HepG2 (cell line): ENCODE data around the gene FOXI2. TPM values are rescaled to one million over a fixed set of nuclear protein-coding genes. Genes with fewer than 3 reads are reported as not detected.
A peak's percentile ranks its signal among the peaks of the same experiment; 100 is the strongest.

Experiments
- ATAC-seq: fragments of 200-7000 bp; cut with Tn5 transposase; 3 replicates; pipeline ENCODE4 v1.9.1; 2020; ENCODE audit warnings: mild to moderate bottlenecking, moderate library complexity
- BruUV-seq: library from RNA; stranded (reverse); fragments of 400-500 nt; replicated peaks from 2 replicates; lab custom pipeline; 2021; lab: Mats Ljungman, UMichigan
- CTCF ChIA-PET: fragments of 300-600 bp; formaldehyde crosslinking; extraction: SDS; loops from one replicate; lab custom pipeline; 2021; ENCODE audit warnings: low total read pairs, inconsistent platforms, low intra/inter-chr PET ratio; lab: Yijun Ruan, JAX
- POLR2A ChIA-PET: fragments of 350-600 bp; sonication (Branson Sonifier 250); formaldehyde crosslinking; loops from one replicate; lab custom pipeline; 2020; ENCODE audit warnings: antibody characterized with exemption, inconsistent platforms; lab: Yijun Ruan, JAX
- DNase-seq: peaks from one replicate; pipeline ENCODE4 v3.0.0-alpha.2; 2015; ENCODE audit warnings: low spot score
- FAIRE-seq: peaks from 3 replicates; lab custom pipeline; 2011; peaks lifted over from hg19 to GRCh38; lab: Jason Lieb, UNC
- H2AFZ ChIP-seq: one replicate; pipeline ENCODE4 v1.6.1; 2011; ENCODE audit warnings: low read length, inconsistent platforms
- H3K27ac ChIP-seq: fragments of 300-600 bp; 3 replicates; pipeline ENCODE4 v1.8.0; 2011; ENCODE audit warnings: mixed run types, mild to moderate bottlenecking, mixed read lengths, low read length, inconsistent platforms; ENCODE audit not compliant: insufficient read depth; ENCODE audit errors: extremely low read length
- H3K27me3 ChIP-seq, 2 experiments: fragments of 200-600 bp in 1 of 2; 2 replicates in 1 of 2; 3 replicates in 1 of 2; pipeline versions ENCODE4 v1.6.0 to v1.8.0; 2011; ENCODE audit warnings: low read length in 2 of 2, mild to moderate bottlenecking in 2 of 2, moderate library complexity in 2 of 2, inconsistent platforms in 1 of 2; ENCODE audit not compliant: insufficient read depth in 2 of 2, control insufficient read depth in 1 of 2
- H3K36me3 ChIP-seq, 2 experiments: fragments of 200-600 bp in 1 of 2; replicated peaks in 1 of 2; 2 replicates in 1 of 2; 3 replicates in 1 of 2; pipeline versions ENCODE4 v1.5.1 to v1.8.0; 2011; ENCODE audit warnings: low read length in 2 of 2, inconsistent platforms in 1 of 2; ENCODE audit not compliant: insufficient read depth in 2 of 2, control insufficient read depth in 1 of 2
- H3K4me1 ChIP-seq: 2 replicates; pipeline ENCODE4 v1.5.1; 2012; ENCODE audit warnings: low read length, inconsistent platforms; ENCODE audit not compliant: insufficient read depth
- H3K4me2 ChIP-seq: 2 replicates; pipeline ENCODE4 v1.6.0; 2011; ENCODE audit warnings: low read depth, low read length, inconsistent platforms
- H3K4me3 ChIP-seq, 3 experiments: fragments of 200-600 bp in 1 of 3; sonication (generic), shearing (Covaris generic) in 1 of 3; replicated peaks in 1 of 3; 2 replicates each; pipeline ENCODE4 v1.5.1; 2011 to 2016; ENCODE audit warnings: low read length in 3 of 3, inconsistent platforms in 2 of 3, low read depth in 2 of 3, mild to moderate bottlenecking in 2 of 3, control low read depth in 1 of 3, mixed read lengths in 1 of 3; ENCODE audit not compliant: insufficient read depth in 1 of 3
- H3K79me2 ChIP-seq: one replicate; pipeline ENCODE4 v1.6.1; 2011; ENCODE audit warnings: low read length, inconsistent platforms; ENCODE audit not compliant: insufficient read depth
- H3K9ac ChIP-seq: 2 replicates; pipeline ENCODE4 v1.6.0; 2011; ENCODE audit warnings: mild to moderate bottlenecking, low read depth, low read length, inconsistent platforms; ENCODE audit not compliant: insufficient read depth
- H3K9me3 ChIP-seq: 2 replicates; pipeline ENCODE4 v1.5.1; 2012; ENCODE audit warnings: mild to moderate bottlenecking, low read length
- H4K20me1 ChIP-seq: 2 replicates; pipeline ENCODE4 v1.6.0; 2011; ENCODE audit warnings: inconsistent platforms, mild to moderate bottlenecking, low read length, moderate library complexity; ENCODE audit not compliant: insufficient read depth
- ASH2L ChIP-seq: fragments of 300-600, 200-600 bp; sonication (generic); IDR thresholded peaks from 2 replicates; pipeline ENCODE4 v1.7.0; 2017; ENCODE audit warnings: low read depth, mild to moderate bottlenecking, moderate library complexity, mixed read lengths, low read length; ENCODE audit not compliant: insufficient read length
- HNRNPL ChIP-seq: fragments of 200-400 bp; formaldehyde crosslinking; IDR thresholded peaks from 2 replicates; pipeline ENCODE4 v1.6.1; 2017; ENCODE audit warnings: mild to moderate bottlenecking, low read depth, low read length
- ZNF496 ChIP-seq: sonication (generic); formaldehyde crosslinking; IDR thresholded peaks from 2 replicates; pipeline ENCODE4 v1.8.1; 2023; ENCODE audit warnings: mild to moderate bottlenecking, moderate library complexity, missing genetic modification reagents; ENCODE audit not compliant: insufficient replicate concordance
- ZSCAN22 ChIP-seq: sonication (generic); formaldehyde crosslinking; IDR thresholded peaks from 2 replicates; pipeline ENCODE4 v1.4.0; 2020; ENCODE audit warnings: mild to moderate bottlenecking, missing genetic modification reagents
- WGBS: methylation state at CpG from one replicate; pipeline ENCODE4 v1.1.6; 2017; ENCODE audit warnings: low lambda C conversion rate; 5-methylcytosine and 5-hydroxymethylcytosine counted together
- in situ Hi-C: cut with HindIII; loops from 2 replicates; pipeline ENCODE4 v1.10.0; 2017; ENCODE audit warnings: low pct_unique_long_range_greater_than_20kb; ENCODE audit not compliant: extremely low pct_ligation_motif_present
- intact Hi-C: fragments of 100-400 bp; cut with micrococcal nuclease; formaldehyde crosslinking; loops from one replicate; pipeline ENCODE4 v1.10.0; 2022; ENCODE audit not compliant: unreplicated experiment
- polyA plus RNA-seq, 8 experiments: library from polyadenylated mRNA; depleted of rRNA in 3 of 8; stranded (reverse) in 7 of 8; unstranded in 1 of 8; fragments of >200 nt; fragmentation: Illumina TruSeq in 4 of 8; extraction: Trizol in 4 of 8; gene quantifications; 2 replicates each; pipeline versions ENCODE4 v1.2.1 to v1.2.3, GENCODE V29; 2011 to 2016; ENCODE audit warnings: low read depth in 4 of 8, missing spikeins in 1 of 8, mixed read lengths in 1 of 8; ENCODE audit not compliant: insufficient read depth in 1 of 8
- total RNA-seq, 5 experiments: library from RNA; depleted of rRNA; stranded (reverse); fragments of >200 nt; fragmentation: Illumina TruSeq; extraction: Trizol; gene quantifications; 2 replicates each; pipeline ENCODE4 v1.2.3, GENCODE V29; 2016; ENCODE audit warnings: low read depth in 1 of 5
- TF ChIP-seq, protein P1 (sequence below): sonication (generic); formaldehyde crosslinking; IDR thresholded peaks from 2 replicates; pipeline ENCODE4 v1.4.0; 2020; ENCODE audit warnings: missing genetic modification reagents
- TF ChIP-seq, protein P2 (sequence below): sonication (generic); formaldehyde crosslinking; conservative IDR thresholded peaks from 2 replicates; pipeline ENCODE4 v1.4.0; 2020; ENCODE audit warnings: missing genetic modification reagents
- TF ChIP-seq, protein P3 (sequence below): sonication (generic); formaldehyde crosslinking; IDR thresholded peaks from 2 replicates; pipeline ENCODE4 v1.4.0; 2020; ENCODE audit warnings: missing genetic modification reagents
- TF ChIP-seq, protein P4 (sequence below): sonication (generic); formaldehyde crosslinking; IDR thresholded peaks from 2 replicates; pipeline ENCODE4 v1.8.1; 2022; ENCODE audit warnings: low read depth, mild to moderate bottlenecking, missing genetic modification reagents

Gene FOXI2
- total and polyA plus RNA-seq, 2 of the 13 experiments (the other 11 are each of a cell fraction or from before 2014, with no cell fraction given) = not detected

DNA sequence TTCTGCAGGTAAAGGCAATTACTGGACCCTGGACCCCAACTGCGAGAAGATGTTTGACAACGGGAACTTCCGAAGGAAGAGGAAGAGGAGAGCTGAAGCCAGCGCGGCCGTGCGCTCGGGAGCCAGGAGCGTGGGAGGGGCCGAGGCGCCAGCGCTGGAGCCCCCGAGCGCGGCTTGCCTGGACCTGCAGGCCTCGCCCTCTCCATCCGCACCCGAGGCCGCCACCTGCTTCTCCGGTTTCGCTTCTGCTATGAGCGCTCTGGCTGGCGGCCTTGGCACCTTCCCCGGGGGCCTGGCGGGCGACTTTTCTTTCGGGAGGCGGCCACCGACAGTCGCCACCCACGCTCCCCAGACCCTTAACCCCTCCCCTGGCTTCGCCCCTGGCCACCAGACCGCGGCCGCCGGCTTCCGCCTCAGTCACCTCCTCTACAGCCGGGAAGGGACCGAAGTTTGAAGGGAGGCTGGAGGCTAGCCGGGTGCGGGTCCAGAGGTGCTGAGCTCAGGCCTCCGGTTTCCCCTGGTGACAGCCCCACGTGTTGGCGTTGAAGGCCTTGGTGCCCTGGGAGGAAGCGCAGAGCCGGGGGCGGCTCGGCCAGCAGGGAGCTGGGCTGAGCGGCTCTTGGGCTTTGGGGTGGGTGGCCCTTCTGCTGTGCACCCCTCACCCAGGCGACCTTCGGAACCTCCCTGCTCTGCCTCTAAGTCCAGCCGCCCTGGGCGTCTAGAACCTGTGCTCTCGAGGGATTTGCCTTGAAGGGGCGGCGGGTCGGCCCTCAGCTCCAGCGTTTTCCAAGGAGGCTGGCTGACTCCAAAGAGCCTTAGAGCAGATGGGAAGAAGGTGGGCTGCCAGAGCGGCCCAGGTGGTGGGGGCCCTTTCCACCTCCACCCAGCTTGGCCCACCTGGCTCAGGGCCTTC, 1.8 kb downstream of the FOXI2 start:
- ATAC-seq = no peak; the same call in 1 of the 3 replicates
- TF ChIP-seq ZSCAN22 (CRISPR knock-in tag) = no peak
- TF ChIP-seq, protein P1, sequence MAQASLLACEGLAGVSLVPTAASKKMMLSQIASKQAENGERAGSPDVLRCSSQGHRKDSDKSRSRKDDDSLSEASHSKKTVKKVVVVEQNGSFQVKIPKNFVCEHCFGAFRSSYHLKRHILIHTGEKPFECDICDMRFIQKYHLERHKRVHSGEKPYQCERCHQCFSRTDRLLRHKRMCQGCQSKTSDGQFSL (CRISPR knock-in tag) = no peak
- TF ChIP-seq, protein P2, sequence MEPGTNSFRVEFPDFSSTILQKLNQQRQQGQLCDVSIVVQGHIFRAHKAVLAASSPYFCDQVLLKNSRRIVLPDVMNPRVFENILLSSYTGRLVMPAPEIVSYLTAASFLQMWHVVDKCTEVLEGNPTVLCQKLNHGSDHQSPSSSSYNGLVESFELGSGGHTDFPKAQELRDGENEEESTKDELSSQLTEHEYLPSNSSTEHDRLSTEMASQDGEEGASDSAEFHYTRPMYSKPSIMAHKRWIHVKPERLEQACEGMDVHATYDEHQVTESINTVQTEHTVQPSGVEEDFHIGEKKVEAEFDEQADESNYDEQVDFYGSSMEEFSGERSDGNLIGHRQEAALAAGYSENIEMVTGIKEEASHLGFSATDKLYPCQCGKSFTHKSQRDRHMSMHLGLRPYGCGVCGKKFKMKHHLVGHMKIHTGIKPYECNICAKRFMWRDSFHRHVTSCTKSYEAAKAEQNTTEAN (CRISPR knock-in tag) = no peak
- intact Hi-C loops = no loop called here

DNA sequence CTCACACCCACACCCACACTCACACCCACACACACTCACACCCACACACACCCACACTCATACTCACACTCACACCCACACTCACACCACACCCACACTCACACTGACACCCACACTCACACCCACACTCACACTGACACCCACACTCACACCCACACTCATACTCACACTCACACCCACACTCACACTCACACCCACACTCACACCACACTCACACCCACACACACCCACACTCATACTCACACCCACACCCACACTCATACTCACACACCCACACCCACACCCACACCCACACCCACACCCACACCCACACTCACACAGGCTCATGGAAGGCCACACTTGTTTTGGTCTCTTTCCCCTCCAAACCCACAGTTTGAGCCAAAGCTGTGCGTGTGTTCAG, 2.9 kb downstream of the FOXI2 start:
- no peaks in the 10 kb centered on the region for H3K79me2 ChIP-seq
- H4K20me1 ChIP-seq = no peaks in the 10 kb centered on the region
- no peak overlapping the region for H3K9ac ChIP-seq
- no peak overlapping the region for H3K27ac ChIP-seq
- intact Hi-C loops (no loop called here), in situ Hi-C loops (no loop called here)
- POLR2A ChIA-PET = no interaction called here
- peak; percentile 41 for TF ChIP-seq ASH2L
- TF ChIP-seq, protein P3, sequence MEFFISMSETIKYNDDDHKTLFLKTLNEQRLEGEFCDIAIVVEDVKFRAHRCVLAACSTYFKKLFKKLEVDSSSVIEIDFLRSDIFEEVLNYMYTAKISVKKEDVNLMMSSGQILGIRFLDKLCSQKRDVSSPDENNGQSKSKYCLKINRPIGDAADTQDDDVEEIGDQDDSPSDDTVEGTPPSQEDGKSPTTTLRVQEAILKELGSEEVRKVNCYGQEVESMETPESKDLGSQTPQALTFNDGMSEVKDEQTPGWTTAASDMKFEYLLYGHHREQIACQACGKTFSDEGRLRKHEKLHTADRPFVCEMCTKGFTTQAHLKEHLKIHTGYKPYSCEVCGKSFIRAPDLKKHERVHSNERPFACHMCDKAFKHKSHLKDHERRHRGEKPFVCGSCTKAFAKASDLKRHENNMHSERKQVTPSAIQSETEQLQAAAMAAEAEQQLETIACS (CRISPR knock-in tag) = no peak
- no peak for TF ChIP-seq ZNF496 (CRISPR knock-in tag)
- 0 out of 2 replicates have a peak, but pooled peaks have one; percentile 75 for TF ChIP-seq HNRNPL
- TF ChIP-seq, protein P4, sequence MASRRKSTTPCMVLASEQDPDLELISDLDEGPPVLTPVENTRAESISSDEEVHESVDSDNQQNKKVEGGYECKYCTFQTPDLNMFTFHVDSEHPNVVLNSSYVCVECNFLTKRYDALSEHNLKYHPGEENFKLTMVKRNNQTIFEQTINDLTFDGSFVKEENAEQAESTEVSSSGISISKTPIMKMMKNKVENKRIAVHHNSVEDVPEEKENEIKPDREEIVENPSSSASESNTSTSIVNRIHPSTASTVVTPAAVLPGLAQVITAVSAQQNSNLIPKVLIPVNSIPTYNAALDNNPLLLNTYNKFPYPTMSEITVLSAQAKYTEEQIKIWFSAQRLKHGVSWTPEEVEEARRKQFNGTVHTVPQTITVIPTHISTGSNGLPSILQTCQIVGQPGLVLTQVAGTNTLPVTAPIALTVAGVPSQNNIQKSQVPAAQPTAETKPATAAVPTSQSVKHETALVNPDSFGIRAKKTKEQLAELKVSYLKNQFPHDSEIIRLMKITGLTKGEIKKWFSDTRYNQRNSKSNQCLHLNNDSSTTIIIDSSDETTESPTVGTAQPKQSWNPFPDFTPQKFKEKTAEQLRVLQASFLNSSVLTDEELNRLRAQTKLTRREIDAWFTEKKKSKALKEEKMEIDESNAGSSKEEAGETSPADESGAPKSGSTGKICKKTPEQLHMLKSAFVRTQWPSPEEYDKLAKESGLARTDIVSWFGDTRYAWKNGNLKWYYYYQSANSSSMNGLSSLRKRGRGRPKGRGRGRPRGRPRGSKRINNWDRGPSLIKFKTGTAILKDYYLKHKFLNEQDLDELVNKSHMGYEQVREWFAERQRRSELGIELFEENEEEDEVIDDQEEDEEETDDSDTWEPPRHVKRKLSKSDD (CRISPR knock-in tag) = no peak
- no peaks in the 10 kb centered on the region for H3K36me3 ChIP-seq
- H3K9me3 ChIP-seq = no peaks in the 10 kb centered on the region
- H3K4me1 ChIP-seq = no peaks in the 10 kb centered on the region
- DNase-seq (no peak), FAIRE-seq (no peak), ATAC-seq (no peak)
- WGBS = 5% methylated on average over 1 of the region's 1 CpG
- H2AFZ ChIP-seq = no peak overlapping the region
- CTCF ChIA-PET = no interaction called here
- H3K27me3 ChIP-seq = peaks cover 3 to 22% of the 10 kb centered on the region in 2 experiments; a peak in 2 of 5 replicates
- BruUV-seq = no TSS peak
- no peak overlapping the region for H3K4me3 ChIP-seq
- H3K4me2 ChIP-seq = no peak overlapping the region

More for the DNA sequence above, 1.8 kb downstream of the FOXI2 start:
- peaks cover 3 to 22% of the 10 kb centered on the region in 2 experiments; a peak in 3 of 5 replicates for H3K27me3 ChIP-seq
- H3K79me2 ChIP-seq = no peaks in the 10 kb centered on the region
- POLR2A ChIA-PET = no interaction called here
- H4K20me1 ChIP-seq = no peaks in the 10 kb centered on the region
- no peak overlapping the region for H3K27ac ChIP-seq
- no peak overlapping the region for H3K4me3 ChIP-seq
- H3K4me1 ChIP-seq = no peaks in the 10 kb centered on the region
- FAIRE-seq (no peak), DNase-seq (no peak)
- WGBS = 22% methylated on average over 30 of the region's 59 CpGs
- no TSS peak for BruUV-seq
- no peak overlapping the region for H3K9ac ChIP-seq
- no peaks in the 10 kb centered on the region for H3K9me3 ChIP-seq
- no peaks in the 10 kb centered on the region for H3K36me3 ChIP-seq
- H2AFZ ChIP-seq = no peak overlapping the region
- no peak overlapping the region for H3K4me2 ChIP-seq
- CTCF ChIA-PET = no interaction called here
- in situ Hi-C loops = no loop called here
